A673 (cell line): ENCODE measurements around the gene UBE3B.

ENCODE experiments used
- CTCF ChIP-seq: fragments of 300-800, 200-600 bp; sonication (generic); conservative IDR thresholded peaks from 2 replicates; pipeline ENCODE4 v1.5.1; 2017; ENCODE audit warnings: low read depth, mild to moderate bottlenecking, antibody characterized with exemption, low read length, moderate library complexity, mixed read lengths
- EZH2 ChIP-seq: fragments of 200-600 bp; sonication (generic); IDR thresholded peaks from 2 replicates; pipeline ENCODE4 v1.6.1; 2017; ENCODE audit warnings: borderline replicate concordance, low read depth, mild to moderate bottlenecking, mixed read lengths, antibody characterized with exemption, low read length; ENCODE audit not compliant: poor library complexity, severe bottlenecking

- TF ChIP-seq CTCF (no peak), EZH2 (no peak)
Observed at GRCh38 chr12:109446869-109447268, 30.6 kb upstream of the UBE3B start.
